Liver (tissue), 9 donors: Measurements from ENCODE around the gene TSPAN12. TPM values are rescaled to one million over a fixed set of nuclear protein-coding genes. Genes with fewer than 3 reads are reported as not detected.

ENCODE experiments used
- DNase-seq: peaks from one replicate; pipeline ENCODE4 v3.0.0-alpha.2; 2017; ENCODE audit warnings: low spot score
- H3K27ac ChIP-seq, 2 donors: one replicate each; pipeline ENCODE4 v1.7.0; 2013; ENCODE audit warnings: inconsistent platforms in 2 of 2, low read length in 2 of 2, control low read depth in 1 of 2, low read depth in 1 of 2, mild to moderate bottlenecking in 1 of 2
- H3K27me3 ChIP-seq, 4 donors: one replicate each; pipeline versions ENCODE4 v1.6.1 to v1.7.0; 2013; ENCODE audit warnings: low read length in 3 of 4, inconsistent platforms in 1 of 4, mild to moderate bottlenecking in 1 of 4, moderate library complexity in 1 of 4; ENCODE audit not compliant: control insufficient read depth in 4 of 4, insufficient read depth in 4 of 4
- H3K36me3 ChIP-seq, 4 donors: one replicate each; pipeline versions ENCODE4 v1.6.1 to v1.7.0; 2013; ENCODE audit warnings: low read length in 3 of 4, mild to moderate bottlenecking in 3 of 4, low read depth in 1 of 4, moderate library complexity in 1 of 4; ENCODE audit not compliant: control insufficient read depth in 4 of 4, insufficient read depth in 3 of 4
- H3K4me1 ChIP-seq, 4 donors: one replicate each; pipeline versions ENCODE4 v1.6.1 to v1.7.0; 2013; ENCODE audit warnings: low read length in 3 of 4, mild to moderate bottlenecking in 3 of 4, moderate library complexity in 1 of 4; ENCODE audit not compliant: control insufficient read depth in 4 of 4, insufficient read depth in 4 of 4
- H3K4me3 ChIP-seq, 3 donors: one replicate each; pipeline versions ENCODE4 v1.6.1 to v1.7.0; 2013; ENCODE audit warnings: low read length in 3 of 3, control low read depth in 1 of 3, low read depth in 1 of 3, mild to moderate bottlenecking in 1 of 3
- H3K9ac ChIP-seq, 2 donors: one replicate each; pipeline ENCODE4 v1.7.0; 2013; ENCODE audit warnings: low read length in 2 of 2, mild to moderate bottlenecking in 2 of 2, moderate library complexity in 2 of 2, control low read depth in 1 of 2, low read depth in 1 of 2
- H3K9me3 ChIP-seq, 4 donors: one replicate each; pipeline versions ENCODE4 v1.6.1 to v1.7.0; 2013; ENCODE audit warnings: low read length in 3 of 4; ENCODE audit not compliant: control insufficient read depth in 4 of 4
- EGR1 ChIP-seq, 2 donors: IDR thresholded peaks; 2 replicates each; pipeline ENCODE4 v1.6.1; 2016 to 2018; ENCODE audit warnings: antibody characterized with exemption in 2 of 2, low read depth in 2 of 2
- FOXA2 ChIP-seq: IDR thresholded peaks from 2 replicates; pipeline ENCODE4 v1.6.1; 2016; ENCODE audit warnings: antibody characterized with exemption
- GABPA ChIP-seq, 2 donors: IDR thresholded peaks in 1 of 2; conservative IDR thresholded peaks in 1 of 2; 2 replicates each; pipeline ENCODE4 v1.6.1; 2016; ENCODE audit warnings: antibody characterized with exemption in 2 of 2, mild to moderate bottlenecking in 1 of 2, moderate library complexity in 1 of 2
- HNF4A ChIP-seq, 2 donors: conservative IDR thresholded peaks; 2 replicates each; pipeline ENCODE4 v1.6.1; 2016; ENCODE audit warnings: antibody characterized with exemption in 2 of 2, mild to moderate bottlenecking in 2 of 2
- HNF4G ChIP-seq: IDR thresholded peaks from 2 replicates; pipeline ENCODE4 v1.6.1; 2016; ENCODE audit warnings: antibody characterized with exemption
- JUND ChIP-seq, 2 donors: IDR thresholded peaks; 2 replicates each; pipeline ENCODE4 v1.6.1; 2016; ENCODE audit warnings: antibody characterized with exemption in 2 of 2
- NR2F2 ChIP-seq: IDR thresholded peaks from 2 replicates; pipeline ENCODE4 v1.6.1; 2016; ENCODE audit warnings: antibody characterized with exemption
- RAD21 ChIP-seq, 2 donors: IDR thresholded peaks; 2 replicates each; pipeline ENCODE4 v1.6.1; 2016; ENCODE audit warnings: antibody characterized with exemption in 2 of 2, mild to moderate bottlenecking in 2 of 2
- RXRA ChIP-seq, 2 donors: IDR thresholded peaks; 2 replicates each; pipeline ENCODE4 v1.6.1; 2017 to 2018; ENCODE audit warnings: antibody characterized with exemption in 2 of 2, mild to moderate bottlenecking in 1 of 2
- SP1 ChIP-seq: IDR thresholded peaks from 2 replicates; pipeline ENCODE4 v1.6.1; 2018; ENCODE audit warnings: antibody characterized with exemption, mild to moderate bottlenecking
- TAF1 ChIP-seq: conservative IDR thresholded peaks from 2 replicates; pipeline ENCODE4 v1.6.1; 2016; ENCODE audit warnings: antibody characterized with exemption, mild to moderate bottlenecking
- YY1 ChIP-seq: IDR thresholded peaks from 2 replicates; pipeline ENCODE4 v1.6.1; 2016; ENCODE audit warnings: antibody characterized with exemption, mild to moderate bottlenecking
- WGBS: extraction: QIAGEN DNeasy Blood & Tissue Kit; methylation state at CpG from one replicate; pipeline ENCODE4 v1.1.7; 2013; 5-methylcytosine and 5-hydroxymethylcytosine counted together
- polyA plus RNA-seq, 2 donors: library from polyadenylated mRNA; stranded (reverse) in 1 of 2; unstranded in 1 of 2; fragments of 200-250 nt in 1 of 2; fragments of >200 nt in 1 of 2; fragmentation: Nextera tagmentation in 1 of 2; extraction: Ambion mirVana in 1 of 2; gene quantifications; one replicate each; pipeline versions ENCODE4 v1.2.1 to v1.2.3, GENCODE V29; 2013 to 2015
- total RNA-seq, 2 donors: library from RNA; depleted of rRNA; stranded (reverse); fragments of >200 nt; gene quantifications; one replicate each; pipeline ENCODE4 v1.2.3, GENCODE V29; 2014
- TF ChIP-seq, protein P1 (sequence below): IDR thresholded peaks from 2 replicates; pipeline ENCODE4 v1.6.1; 2016; ENCODE audit warnings: antibody characterized with exemption
- TF ChIP-seq, protein P2 (sequence below): IDR thresholded peaks from 2 replicates; pipeline ENCODE4 v1.6.1; 2016; ENCODE audit warnings: antibody characterized with exemption
- TF ChIP-seq, protein P3 (sequence below): IDR thresholded peaks from 2 replicates; pipeline ENCODE4 v1.6.1; 2016; ENCODE audit warnings: antibody characterized with exemption, mild to moderate bottlenecking
- TF ChIP-seq, protein P4 (sequence below): IDR thresholded peaks from 2 replicates; pipeline ENCODE4 v1.6.1; 2016; ENCODE audit warnings: antibody characterized with exemption
- TF ChIP-seq, protein P5 (sequence below): fragments of 150-350 bp; IDR thresholded peaks from 2 replicates; pipeline ENCODE4 v1.5.1; 2017; ENCODE audit warnings: improper control_type of control experiment, low read depth, low read length; ENCODE audit not compliant: missing input control
- donor health status: healthy.
- donor health status: healthy.
- donor health status: healthy.
- donor health status: healthy.
- donor health status: healthy.

TSPAN12 gene
- total and polyA plus RNA-seq, 4 donors: 10.6 to 21.5 (median 14.9) TPM

DNA sequence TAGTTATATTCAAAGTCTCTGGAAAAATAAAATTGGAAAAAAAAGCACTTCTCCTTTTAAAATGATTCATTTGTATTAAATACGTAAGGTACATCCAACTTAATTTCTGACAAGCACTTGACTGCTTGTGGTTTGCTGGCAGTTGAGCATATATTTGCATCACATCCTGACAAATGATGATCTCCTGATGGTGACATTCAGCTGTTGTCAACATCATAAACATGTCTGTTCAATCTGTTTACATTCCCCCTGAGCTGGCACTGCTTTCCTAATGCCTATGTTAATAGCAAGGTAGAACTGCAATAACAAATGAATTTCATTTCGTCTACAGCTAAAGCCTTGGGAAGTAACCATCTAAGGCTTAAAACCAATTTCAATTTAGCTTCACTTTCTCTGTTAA is 24.4 kb downstream of the TSPAN12 start:
- WGBS: 83% methylated on average over 2 of the region's 2 CpGs
- H3K36me3 ChIP-seq: peaks cover 0 to 7% (median 2%) of the 10 kb centered on the region in 4 donors
- H3K9me3 ChIP-seq: no peaks in the 10 kb centered on the region
- H3K27me3 ChIP-seq: no peaks in the 10 kb centered on the region
- no peak overlapping the region for H3K4me3 ChIP-seq
- peaks cover 0 to 12% (median under 1%) of the 10 kb centered on the region in 4 donors for H3K4me1 ChIP-seq
- H3K9ac ChIP-seq: no peak overlapping the region
- no peak overlapping the region for H3K27ac ChIP-seq
- TF ChIP-seq EGR1 (IDR thresholded peaks at IDR 0.05; ENCODE audit: low read depth in 2 of 2) (no peak), YY1 (no peak)
- DNase-seq: no peak

DNA sequence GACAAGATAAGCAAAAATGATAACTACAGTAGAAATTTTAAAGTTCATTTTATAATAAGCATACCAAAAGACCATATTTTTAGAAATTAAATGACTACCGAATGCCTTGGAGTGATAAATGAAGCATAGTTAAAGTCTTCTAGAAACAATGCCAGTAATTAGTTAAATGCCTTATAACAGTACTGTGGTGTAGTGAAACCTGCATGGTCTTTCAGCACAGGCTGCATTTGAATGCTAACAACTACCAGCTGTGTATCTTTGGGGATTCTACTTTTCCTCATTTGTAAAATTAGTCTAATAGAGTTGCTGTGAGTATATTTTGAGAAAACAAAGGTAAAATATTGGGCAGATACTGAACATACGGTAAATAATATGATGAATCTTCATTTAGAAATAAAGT is 25.1 kb downstream of the TSPAN12 start:
- Histone ChIP-seq H3K36me3 (peaks cover 0 to 4% (median 2%) of the 10 kb centered on the region in 4 donors), H3K4me3 (no peak overlapping the region), H3K27me3 (no peaks in the 10 kb centered on the region), H3K4me1 (peaks cover 2 to 19% (median 6%) of the 10 kb centered on the region in 4 donors), H3K9me3 (no peaks in the 10 kb centered on the region), H3K27ac (no peak overlapping the region), H3K9ac (no peak overlapping the region)
- TF ChIP-seq JUND (IDR thresholded peaks at IDR 0.05): no peak
- DNase-seq: no peak
- 92% methylated on average over 2 of the region's 2 CpGs for WGBS

DNA sequence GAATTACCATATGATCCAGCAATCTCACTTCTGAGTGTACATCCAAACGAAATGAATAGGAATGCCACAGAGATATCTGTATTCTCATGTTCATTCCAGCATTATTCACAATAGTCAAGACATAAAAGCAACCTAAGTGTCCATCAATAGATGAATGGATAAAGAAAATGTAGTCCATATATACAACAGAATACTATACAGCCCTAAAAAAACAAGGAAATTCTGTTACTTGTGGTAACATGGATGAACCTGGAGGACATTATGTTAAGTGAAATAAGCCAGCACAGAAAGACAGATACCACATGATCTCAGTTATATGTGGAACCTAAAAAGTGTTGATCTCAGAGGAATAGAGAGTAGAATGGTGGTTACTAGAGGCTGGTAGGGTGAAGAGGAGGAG is 26.7 kb downstream of the TSPAN12 start:
- DNase-seq: no peak
- Histone ChIP-seq H3K9me3 (no peaks in the 10 kb centered on the region), H3K36me3 (peaks cover 0 to 2% (median 0%) of the 10 kb centered on the region in 4 donors), H3K27ac (no peak overlapping the region), H3K9ac (no peak overlapping the region), H3K4me1 (peaks cover 2 to 20% (median 7%) of the 10 kb centered on the region in 4 donors), H3K27me3 (no peaks in the 10 kb centered on the region), H3K4me3 (no peak overlapping the region)
- WGBS: 96% methylated on average over 1 of the region's 1 CpG
- no peak for TF ChIP-seq NR2F2
- TF ChIP-seq RXRA (IDR thresholded peaks at IDR 0.05): no peak
- TF ChIP-seq SP1: no peak
- no peak for TF ChIP-seq GABPA (IDR thresholded peaks at IDR 0.05 in 1 of 2, conservative IDR thresholded peaks at IDR 0.05 in 1 of 2)
- no peak for TF ChIP-seq HNF4G
- TF ChIP-seq YY1: no peak
- no peak for TF ChIP-seq FOXA2
- TF ChIP-seq, protein P1, sequence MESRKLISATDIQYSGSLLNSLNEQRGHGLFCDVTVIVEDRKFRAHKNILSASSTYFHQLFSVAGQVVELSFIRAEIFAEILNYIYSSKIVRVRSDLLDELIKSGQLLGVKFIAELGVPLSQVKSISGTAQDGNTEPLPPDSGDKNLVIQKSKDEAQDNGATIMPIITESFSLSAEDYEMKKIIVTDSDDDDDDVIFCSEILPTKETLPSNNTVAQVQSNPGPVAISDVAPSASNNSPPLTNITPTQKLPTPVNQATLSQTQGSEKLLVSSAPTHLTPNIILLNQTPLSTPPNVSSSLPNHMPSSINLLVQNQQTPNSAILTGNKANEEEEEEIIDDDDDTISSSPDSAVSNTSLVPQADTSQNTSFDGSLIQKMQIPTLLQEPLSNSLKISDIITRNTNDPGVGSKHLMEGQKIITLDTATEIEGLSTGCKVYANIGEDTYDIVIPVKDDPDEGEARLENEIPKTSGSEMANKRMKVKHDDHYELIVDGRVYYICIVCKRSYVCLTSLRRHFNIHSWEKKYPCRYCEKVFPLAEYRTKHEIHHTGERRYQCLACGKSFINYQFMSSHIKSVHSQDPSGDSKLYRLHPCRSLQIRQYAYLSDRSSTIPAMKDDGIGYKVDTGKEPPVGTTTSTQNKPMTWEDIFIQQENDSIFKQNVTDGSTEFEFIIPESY: no peak
- TF ChIP-seq RAD21 (IDR thresholded peaks at IDR 0.05): no peak
- no peak for TF ChIP-seq TAF1
- TF ChIP-seq, protein P2, sequence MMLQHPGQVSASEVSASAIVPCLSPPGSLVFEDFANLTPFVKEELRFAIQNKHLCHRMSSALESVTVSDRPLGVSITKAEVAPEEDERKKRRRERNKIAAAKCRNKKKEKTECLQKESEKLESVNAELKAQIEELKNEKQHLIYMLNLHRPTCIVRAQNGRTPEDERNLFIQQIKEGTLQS: no peak
- TF ChIP-seq, protein P3, sequence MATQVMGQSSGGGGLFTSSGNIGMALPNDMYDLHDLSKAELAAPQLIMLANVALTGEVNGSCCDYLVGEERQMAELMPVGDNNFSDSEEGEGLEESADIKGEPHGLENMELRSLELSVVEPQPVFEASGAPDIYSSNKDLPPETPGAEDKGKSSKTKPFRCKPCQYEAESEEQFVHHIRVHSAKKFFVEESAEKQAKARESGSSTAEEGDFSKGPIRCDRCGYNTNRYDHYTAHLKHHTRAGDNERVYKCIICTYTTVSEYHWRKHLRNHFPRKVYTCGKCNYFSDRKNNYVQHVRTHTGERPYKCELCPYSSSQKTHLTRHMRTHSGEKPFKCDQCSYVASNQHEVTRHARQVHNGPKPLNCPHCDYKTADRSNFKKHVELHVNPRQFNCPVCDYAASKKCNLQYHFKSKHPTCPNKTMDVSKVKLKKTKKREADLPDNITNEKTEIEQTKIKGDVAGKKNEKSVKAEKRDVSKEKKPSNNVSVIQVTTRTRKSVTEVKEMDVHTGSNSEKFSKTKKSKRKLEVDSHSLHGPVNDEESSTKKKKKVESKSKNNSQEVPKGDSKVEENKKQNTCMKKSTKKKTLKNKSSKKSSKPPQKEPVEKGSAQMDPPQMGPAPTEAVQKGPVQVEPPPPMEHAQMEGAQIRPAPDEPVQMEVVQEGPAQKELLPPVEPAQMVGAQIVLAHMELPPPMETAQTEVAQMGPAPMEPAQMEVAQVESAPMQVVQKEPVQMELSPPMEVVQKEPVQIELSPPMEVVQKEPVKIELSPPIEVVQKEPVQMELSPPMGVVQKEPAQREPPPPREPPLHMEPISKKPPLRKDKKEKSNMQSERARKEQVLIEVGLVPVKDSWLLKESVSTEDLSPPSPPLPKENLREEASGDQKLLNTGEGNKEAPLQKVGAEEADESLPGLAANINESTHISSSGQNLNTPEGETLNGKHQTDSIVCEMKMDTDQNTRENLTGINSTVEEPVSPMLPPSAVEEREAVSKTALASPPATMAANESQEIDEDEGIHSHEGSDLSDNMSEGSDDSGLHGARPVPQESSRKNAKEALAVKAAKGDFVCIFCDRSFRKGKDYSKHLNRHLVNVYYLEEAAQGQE: no peak
- TF ChIP-seq, protein P4, sequence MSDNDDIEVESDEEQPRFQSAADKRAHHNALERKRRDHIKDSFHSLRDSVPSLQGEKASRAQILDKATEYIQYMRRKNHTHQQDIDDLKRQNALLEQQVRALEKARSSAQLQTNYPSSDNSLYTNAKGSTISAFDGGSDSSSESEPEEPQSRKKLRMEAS: no peak
- TF ChIP-seq, protein P5, sequence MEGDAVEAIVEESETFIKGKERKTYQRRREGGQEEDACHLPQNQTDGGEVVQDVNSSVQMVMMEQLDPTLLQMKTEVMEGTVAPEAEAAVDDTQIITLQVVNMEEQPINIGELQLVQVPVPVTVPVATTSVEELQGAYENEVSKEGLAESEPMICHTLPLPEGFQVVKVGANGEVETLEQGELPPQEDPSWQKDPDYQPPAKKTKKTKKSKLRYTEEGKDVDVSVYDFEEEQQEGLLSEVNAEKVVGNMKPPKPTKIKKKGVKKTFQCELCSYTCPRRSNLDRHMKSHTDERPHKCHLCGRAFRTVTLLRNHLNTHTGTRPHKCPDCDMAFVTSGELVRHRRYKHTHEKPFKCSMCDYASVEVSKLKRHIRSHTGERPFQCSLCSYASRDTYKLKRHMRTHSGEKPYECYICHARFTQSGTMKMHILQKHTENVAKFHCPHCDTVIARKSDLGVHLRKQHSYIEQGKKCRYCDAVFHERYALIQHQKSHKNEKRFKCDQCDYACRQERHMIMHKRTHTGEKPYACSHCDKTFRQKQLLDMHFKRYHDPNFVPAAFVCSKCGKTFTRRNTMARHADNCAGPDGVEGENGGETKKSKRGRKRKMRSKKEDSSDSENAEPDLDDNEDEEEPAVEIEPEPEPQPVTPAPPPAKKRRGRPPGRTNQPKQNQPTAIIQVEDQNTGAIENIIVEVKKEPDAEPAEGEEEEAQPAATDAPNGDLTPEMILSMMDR: no peak
- TF ChIP-seq HNF4A (conservative IDR thresholded peaks at IDR 0.05): no peak
- TF ChIP-seq JUND (IDR thresholded peaks at IDR 0.05): no peak
